GM19455 (cell line): ENCODE measurements around the gene HMOX1.
"Not testable (repeated sequence)": the region's sequence is repeated elsewhere in the genome, so short reads cannot be mapped to it uniquely, and the experiment has no call there.

Source experiments
- ATAC-seq: cut with Tn5 transposase; IDR thresholded peaks from one replicate; pipeline ENCODE4 v1.9.1; 2021; ENCODE audit not compliant: unreplicated experiment

Gene HMOX1

GRCh38 chr22:35431483-35432227, 50.8 kb downstream of the HMOX1 start:
- ATAC-seq, result no peak

- no peak for ATAC-seq
Observed at GRCh38 chr22:35432228-35432905, 51.5 kb downstream of the HMOX1 start.

- no peak for ATAC-seq
Observed at GRCh38 chr22:35434061-35434710, 53.3 kb downstream of the HMOX1 start.

- no peak for ATAC-seq
Observed at GRCh38 chr22:35435201-35435740, 54.4 kb downstream of the HMOX1 start.

- ATAC-seq, result no peak
Observed at GRCh38 chr22:35436421-35436820, 55.5 kb downstream of the HMOX1 start.

GRCh38 chr22:35437049-35437448, 56.2 kb downstream of the HMOX1 start:
- no peak for ATAC-seq

GRCh38 chr22:35438673-35439364, 57.9 kb downstream of the HMOX1 start:
- ATAC-seq, result not testable (repeated sequence)

GRCh38 chr22:35439365-35439717, 58.4 kb downstream of the HMOX1 start:
- no peak for ATAC-seq

GRCh38 chr22:35440129-35440528, 59.2 kb downstream of the HMOX1 start:
- no peak for ATAC-seq

- ATAC-seq, result no peak
Observed at GRCh38 chr22:35441489-35442100, 60.7 kb downstream of the HMOX1 start.

- no peak for ATAC-seq
Observed at GRCh38 chr22:35442471-35442870, 61.6 kb downstream of the HMOX1 start.

- ATAC-seq, result no peak
Observed at GRCh38 chr22:35443338-35443737, 62.4 kb downstream of the HMOX1 start.
